Naive thymus-derived CD8-positive, alpha-beta T cell (primary cell): ENCODE data around the gene TPCN1. TPM values are rescaled to one million over a fixed set of nuclear protein-coding genes. Genes with fewer than 3 reads are reported as not detected.

ENCODE experiments used
- ATAC-seq, 2 donors: fragments of 150-1000 bp; cut with Tn5 transposase in 1 of 2; sonication (Bioruptor Pico), chemical (Tn5 transposase) in 1 of 2; 1 replicate in 1 of 2; 2 replicates in 1 of 2; pipeline ENCODE4 v1.10.0; 2021; ENCODE audit warnings: mild to moderate bottlenecking in 2 of 2, moderate library complexity in 2 of 2
- POLR2A ChIA-PET: fragments of 350-600 bp; sonication (Branson Sonifier 250); formaldehyde crosslinking; loops from one replicate; lab custom pipeline; 2021; ENCODE audit warnings: antibody characterized with exemption; lab: Charles Lee
- DNase-seq, 10 donors: peaks; one replicate each; pipeline versions ENCODE4 v3.0.0 to v3.0.0-alpha.2; 2020 to 2022
- H3K27ac Mint-ChIP-seq, 10 donors: one replicate each; pipeline ENCODE4 v1.8.0; 2020 to 2022; ENCODE audit warnings: mild to moderate bottlenecking in 10 of 10, mixed read lengths in 10 of 10, moderate library complexity in 4 of 10, inconsistent platforms in 1 of 10
- H3K27me3 Mint-ChIP-seq, 5 donors: one replicate each; pipeline ENCODE4 v1.8.0; 2021 to 2022; ENCODE audit warnings: mixed read lengths in 5 of 5
- H3K36me3 Mint-ChIP-seq, 3 donors: one replicate each; pipeline ENCODE4 v1.8.0; 2020 to 2022; ENCODE audit warnings: mixed read lengths in 3 of 3, mild to moderate bottlenecking in 2 of 3, inconsistent platforms in 1 of 3
- H3K4me1 Mint-ChIP-seq, 4 donors: one replicate each; pipeline ENCODE4 v1.8.0; 2021 to 2022; ENCODE audit warnings: mixed read lengths in 4 of 4
- H3K4me3 Mint-ChIP-seq, 10 donors: one replicate each; pipeline ENCODE4 v1.8.0; 2020 to 2022; ENCODE audit warnings: mild to moderate bottlenecking in 10 of 10, mixed read lengths in 10 of 10, moderate library complexity in 6 of 10, inconsistent platforms in 1 of 10
- H3K9me3 Mint-ChIP-seq, 9 donors: one replicate each; pipeline ENCODE4 v1.8.0; 2020 to 2022; ENCODE audit warnings: mixed read lengths in 9 of 9, mild to moderate bottlenecking in 3 of 9, inconsistent platforms in 1 of 9, moderate library complexity in 1 of 9
- polyA plus RNA-seq, 3 donors: library from polyadenylated mRNA; unstranded; fragments of 300-500 nt; fragmentation: Illumina TruSeq; gene quantifications; one replicate each; pipeline ENCODE4 v1.2.3, GENCODE V29; 2021
- total RNA-seq, 8 experiments: library from RNA in 2 of 8; stranded (reverse) in 2 of 8; gene quantifications; one replicate each; pipeline ENCODE4 v1.2.3 and lab custom pipeline; 2021 to 2026

TPCN1 gene
- total and polyA plus RNA-seq, 5 experiments from 2014 or later = 6.7 to 83.0 (median 16.5) TPM

DNA sequence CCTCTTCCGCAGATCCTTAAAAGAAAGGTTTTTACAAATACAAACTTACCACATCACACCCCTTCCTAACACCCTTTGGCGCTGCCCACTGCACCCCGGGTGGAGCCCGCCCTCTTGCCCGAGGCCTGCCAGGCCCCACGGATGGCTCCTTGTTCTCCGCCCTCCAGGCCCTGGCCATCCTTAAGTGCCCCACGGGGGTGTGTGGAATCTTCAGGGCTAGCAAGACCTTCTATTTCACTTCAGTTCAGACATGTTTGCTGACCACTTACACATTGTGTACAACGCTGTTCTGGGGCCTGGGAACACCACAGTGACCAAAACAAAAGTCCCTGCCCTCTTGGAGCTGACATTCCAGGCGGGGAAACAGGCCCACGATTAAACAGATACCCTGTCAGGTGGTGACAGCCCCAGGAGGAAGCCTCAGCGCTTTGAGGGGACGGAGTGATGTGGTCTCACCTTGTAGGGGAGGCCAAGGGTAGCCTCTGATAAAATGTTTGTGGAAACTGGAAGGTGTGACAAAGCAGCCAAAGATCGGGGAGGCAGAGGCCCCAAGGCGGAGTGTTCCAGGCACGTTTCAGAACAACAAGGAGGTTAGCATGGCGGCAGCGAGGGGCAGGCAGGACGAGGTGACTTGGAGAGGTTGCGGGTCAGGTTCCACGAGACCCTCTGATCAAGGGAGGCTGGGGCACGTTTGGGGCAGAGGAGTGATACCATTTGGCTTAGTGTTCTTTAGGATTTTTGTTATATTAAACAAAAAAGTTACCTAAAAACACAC, 27.0 kb downstream of the TPCN1 start:
- H3K9me3 Mint-ChIP-seq = peaks cover 0 to 6% (median 0%) of the 10 kb centered on the region in 9 donors

GRCh38 chr12:113248842-113249435, 27.7 kb downstream of the TPCN1 start:
- POLR2A ChIA-PET = interaction anchor here (1.2 kb wide), 1 partner anchor 14 kb away, joined by 7 read pairs; no protein-coding TSS in a partner anchor
- DNase-seq (no peak), ATAC-seq (no peak)
- peaks cover 8 to 38% (median 18%) of the 10 kb centered on the region in 3 donors for H3K36me3 Mint-ChIP-seq
- peak overlapping the region in 5 of 10 donors; percentile 7 to 55 (median 35) for H3K27ac Mint-ChIP-seq
- peaks cover 0 to 13% (median 4%) of the 10 kb centered on the region in 9 donors for H3K9me3 Mint-ChIP-seq
- no peak overlapping the region for H3K4me3 Mint-ChIP-seq
- H3K4me1 Mint-ChIP-seq = peaks cover 0 to 21% (median 7%) of the 10 kb centered on the region in 4 donors
- H3K27me3 Mint-ChIP-seq = no peaks in the 10 kb centered on the region

More for the DNA sequence above, 27.0 kb downstream of the TPCN1 start:
- Mint-ChIP-seq H3K4me1 (peaks cover 0 to 21% (median 8%) of the 10 kb centered on the region in 4 donors), H3K27me3 (no peaks in the 10 kb centered on the region), H3K4me3 (no peak overlapping the region), H3K27ac (peak overlapping the region in 5 of 10 donors; percentile 7 to 55 (median 35)), H3K36me3 (peaks cover under 1 to 38% (median 11%) of the 10 kb centered on the region in 3 donors)
- ATAC-seq (no peak), DNase-seq (no peak)
- POLR2A ChIA-PET = no interaction called here

- Mint-ChIP-seq H3K27me3 (no peaks in the 10 kb centered on the region), H3K36me3 (peaks cover 9 to 34% (median 24%) of the 10 kb centered on the region in 3 donors), H3K4me1 (peaks cover 0 to 20% (median 6%) of the 10 kb centered on the region in 4 donors), H3K9me3 (peaks cover 0 to 16% (median 5%) of the 10 kb centered on the region in 9 donors), H3K27ac (peak overlapping the region in 1 of 10 donors; percentile 27), H3K4me3 (peak overlapping the region in 1 of 10 donors; percentile 14)
- no peak for ATAC-seq
- POLR2A ChIA-PET = interaction anchor here (1.2 kb wide), 1 partner anchor 14 kb away, joined by 7 read pairs; no protein-coding TSS in a partner anchor
- DNase-seq = no peak
Measured at GRCh38 chr12:113249546-113249945, 28.3 kb downstream of the TPCN1 start.

DNA sequence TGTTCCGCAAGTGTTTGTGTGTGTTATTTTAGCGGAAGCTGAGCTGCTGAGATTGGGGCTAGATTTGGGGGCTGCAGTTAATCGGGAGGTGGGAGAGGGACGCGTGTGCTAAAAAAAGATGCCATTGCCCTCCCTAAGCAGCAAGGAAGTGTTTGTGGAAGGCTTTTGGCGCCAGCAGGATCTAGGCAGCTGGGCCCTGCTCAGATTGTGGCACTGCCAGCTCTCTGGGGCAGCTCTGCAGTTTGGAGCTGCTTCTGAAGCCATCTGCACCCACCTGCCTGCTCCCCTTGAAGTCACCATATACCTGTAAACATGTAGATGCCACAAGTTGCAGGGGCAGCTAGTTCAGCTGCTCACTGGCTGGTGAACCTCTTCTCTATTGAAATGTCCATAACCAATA, 28.8 kb downstream of the TPCN1 start:
- H3K36me3 Mint-ChIP-seq = peaks cover 13 to 32% (median 29%) of the 10 kb centered on the region in 3 donors
- H3K4me1 Mint-ChIP-seq = peaks cover 0 to 17% (median 5%) of the 10 kb centered on the region in 4 donors
- DNase-seq (no peak), ATAC-seq (no peak)
- no peak overlapping the region for H3K4me3 Mint-ChIP-seq
- H3K9me3 Mint-ChIP-seq = peaks cover 0 to 17% (median 5%) of the 10 kb centered on the region in 9 donors
- H3K27me3 Mint-ChIP-seq = no peaks in the 10 kb centered on the region
- no peak overlapping the region for H3K27ac Mint-ChIP-seq
- POLR2A ChIA-PET = interaction anchor here (1.2 kb wide), 1 partner anchor 15 kb away, joined by 7 read pairs; no protein-coding TSS in a partner anchor

GRCh38 chr12:113251404-113252070, 30.3 kb downstream of the TPCN1 start:
- POLR2A ChIA-PET = no interaction called here
- H3K27me3 Mint-ChIP-seq = no peaks in the 10 kb centered on the region
- peaks cover 0 to 17% (median 5%) of the 10 kb centered on the region in 9 donors for H3K9me3 Mint-ChIP-seq
- H3K27ac Mint-ChIP-seq = peak overlapping the region in 1 of 10 donors; percentile 38
- peaks cover 0 to 17% (median 2%) of the 10 kb centered on the region in 4 donors for H3K4me1 Mint-ChIP-seq
- ATAC-seq (no peak), DNase-seq (no peak)
- H3K36me3 Mint-ChIP-seq = peaks cover 13 to 27% (median 21%) of the 10 kb centered on the region in 3 donors
- H3K4me3 Mint-ChIP-seq = no peak overlapping the region

GRCh38 chr12:113252494-113252893, 31.2 kb downstream of the TPCN1 start:
- no peak for DNase-seq
- POLR2A ChIA-PET = no interaction called here
- ATAC-seq = no peak
- Mint-ChIP-seq H3K9me3 (peaks cover 0 to 17% (median 5%) of the 10 kb centered on the region in 9 donors), H3K36me3 (peaks cover 13 to 30% (median 19%) of the 10 kb centered on the region in 3 donors), H3K27me3 (no peaks in the 10 kb centered on the region), H3K27ac (no peak overlapping the region), H3K4me3 (no peak overlapping the region), H3K4me1 (peaks cover 0 to 17% (median 1%) of the 10 kb centered on the region in 4 donors)

GRCh38 chr12:113253532-113254285, 32.4 kb downstream of the TPCN1 start:
- H3K36me3 Mint-ChIP-seq = peaks cover 13 to 30% (median 16%) of the 10 kb centered on the region in 3 donors
- peaks cover 0 to 5% (median 2%) of the 10 kb centered on the region in 4 donors for H3K4me1 Mint-ChIP-seq
- DNase-seq (no peak), ATAC-seq (no peak)
- peak overlapping the region in 1 of 10 donors; percentile 24 for H3K27ac Mint-ChIP-seq
- no peaks in the 10 kb centered on the region for H3K27me3 Mint-ChIP-seq
- POLR2A ChIA-PET = no interaction called here
- H3K4me3 Mint-ChIP-seq = no peak overlapping the region
- H3K9me3 Mint-ChIP-seq = peaks cover 0 to 17% (median 5%) of the 10 kb centered on the region in 9 donors

DNA sequence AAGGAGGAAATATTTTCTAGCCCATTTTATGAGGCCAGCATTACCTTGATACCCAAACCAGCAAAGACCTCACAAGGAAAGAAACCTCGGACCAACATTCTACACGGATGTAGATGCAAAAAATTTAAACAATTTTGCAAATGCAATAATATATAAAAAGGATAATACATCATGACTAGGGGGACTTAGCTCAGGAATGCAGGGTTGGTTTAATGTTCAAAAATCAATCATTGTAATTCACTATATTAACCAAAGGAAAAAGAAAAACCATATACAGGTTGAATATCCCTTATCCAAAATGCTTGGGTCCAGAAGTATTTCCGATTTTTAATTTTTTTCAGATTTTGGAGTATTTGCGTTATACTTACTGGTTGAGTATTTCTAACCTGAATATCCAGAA, 33.0 kb downstream of the TPCN1 start:
- ATAC-seq = no peak
- Mint-ChIP-seq H3K27me3 (no peaks in the 10 kb centered on the region), H3K36me3 (peaks cover 13 to 30% (median 14%) of the 10 kb centered on the region in 3 donors), H3K27ac (no peak overlapping the region), H3K4me1 (peaks cover 2 to 8% (median 3%) of the 10 kb centered on the region in 4 donors), H3K9me3 (peaks cover 0 to 17% (median 5%) of the 10 kb centered on the region in 9 donors), H3K4me3 (no peak overlapping the region)
- no peak for DNase-seq
- POLR2A ChIA-PET = no interaction called here

GRCh38 chr12:113257564-113257963, 36.3 kb downstream of the TPCN1 start:
- Mint-ChIP-seq H3K36me3 (peaks cover 8 to 24% (median 13%) of the 10 kb centered on the region in 3 donors), H3K27ac (peak overlapping the region in 2 of 10 donors; percentile 14 to 67), H3K9me3 (peaks cover 0 to 17% (median 4%) of the 10 kb centered on the region in 9 donors)

GRCh38 chr12:113260127-113260526, 38.9 kb downstream of the TPCN1 start:
- ATAC-seq (no peak), DNase-seq (no peak)
- POLR2A ChIA-PET = no interaction called here
- Mint-ChIP-seq H3K9me3 (peaks cover 0 to 2% (median 0%) of the 10 kb centered on the region in 9 donors), H3K4me1 (peaks cover 14 to 48% (median 39%) of the 10 kb centered on the region in 4 donors), H3K27me3 (no peaks in the 10 kb centered on the region), H3K27ac (peak overlapping the region; percentile 50 to 95 (median 90)), H3K36me3 (peaks cover 0 to 3% (median 0%) of the 10 kb centered on the region in 3 donors), H3K4me3 (peak overlapping the region in 3 of 10 donors; percentile 15 to 27 (median 22))

More at GRCh38 chr12:113257564-113257963, 36.3 kb downstream of the TPCN1 start:
- DNase-seq (no peak), ATAC-seq (no peak)
- H3K4me3 Mint-ChIP-seq = no peak overlapping the region
- POLR2A ChIA-PET = interaction anchor here (0.6 to 1.1 kb wide), 2 partner anchors 17 to 47 kb away, joined by 3 read pairs; no protein-coding TSS in a partner anchor
- peaks cover 14 to 35% (median 27%) of the 10 kb centered on the region in 4 donors for H3K4me1 Mint-ChIP-seq
- no peaks in the 10 kb centered on the region for H3K27me3 Mint-ChIP-seq

DNA sequence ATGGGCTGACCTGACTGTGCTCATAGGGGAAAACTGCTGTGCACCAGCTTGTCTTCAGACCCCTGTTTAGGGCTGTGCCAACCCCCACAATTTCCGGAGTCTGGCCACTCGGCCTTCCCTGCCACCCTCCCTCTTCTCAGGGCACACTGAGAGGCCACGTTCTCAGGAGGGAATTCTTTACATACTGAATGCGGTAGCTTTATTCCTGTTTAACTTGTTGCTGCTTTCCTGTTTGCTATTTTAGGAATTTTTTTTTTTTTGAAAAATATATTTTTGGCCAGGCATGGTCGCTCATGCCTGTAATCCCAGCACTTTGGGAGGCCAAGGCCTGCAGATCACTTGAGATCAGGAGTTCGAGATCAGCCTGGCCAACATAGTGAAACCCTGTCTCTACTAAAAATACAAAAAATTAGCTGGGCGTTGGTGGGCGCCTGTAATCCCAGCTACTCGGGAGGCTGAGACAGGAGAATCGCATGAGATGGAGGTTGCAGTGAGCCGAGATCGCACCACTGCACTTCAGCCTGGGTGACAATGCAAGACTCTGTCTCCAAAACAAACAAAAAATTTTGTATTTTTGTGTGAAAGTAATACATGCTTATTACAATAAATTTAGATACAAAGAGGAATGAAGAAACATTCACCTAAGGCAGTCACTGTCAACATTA, 39.5 kb downstream of the TPCN1 start:
- POLR2A ChIA-PET = interaction anchor here (1.8 to 2.3 kb wide), 2 partner anchors 38 to 53 kb away, joined by 5 to 12 read pairs; no protein-coding TSS in a partner anchor
- ATAC-seq = no peak
- H3K4me3 Mint-ChIP-seq = no peak overlapping the region

More for the DNA sequence above, 39.5 kb downstream of the TPCN1 start:
- H3K9me3 Mint-ChIP-seq = peaks cover 0 to 2% (median 0%) of the 10 kb centered on the region in 9 donors
- DNase-seq = no peak
- H3K27ac Mint-ChIP-seq = peak overlapping the region in 9 of 10 donors; percentile 3 to 95 (median 90)
- peaks cover 14 to 48% (median 39%) of the 10 kb centered on the region in 4 donors for H3K4me1 Mint-ChIP-seq
- H3K36me3 Mint-ChIP-seq = peaks cover 0 to 4% (median 0%) of the 10 kb centered on the region in 3 donors
- H3K27me3 Mint-ChIP-seq = no peaks in the 10 kb centered on the region
